Neuron (in vitro differentiated cells): ENCODE data around the gene CYTH1.
"Not testable (repeated sequence)": the region's sequence is repeated elsewhere in the genome, so short reads cannot be mapped to it uniquely, and the experiment has no call there.

Source experiments
- H2AFZ ChIP-seq: one replicate; pipeline ENCODE4 v1.6.1; 2013; ENCODE audit warnings: low read depth, mild to moderate bottlenecking, inconsistent platforms, low read length, moderate library complexity
- H3K27me3 ChIP-seq: one replicate; pipeline ENCODE4 v1.6.1; 2013; ENCODE audit warnings: low read length; ENCODE audit not compliant: insufficient read depth
- H3K36me3 ChIP-seq: one replicate; pipeline ENCODE4 v1.6.1; 2013; ENCODE audit warnings: low read length; ENCODE audit not compliant: insufficient read depth
- H3K4me1 ChIP-seq: one replicate; pipeline ENCODE4 v1.6.1; 2013; ENCODE audit warnings: low read length; ENCODE audit not compliant: insufficient read depth
- H3K4me3 ChIP-seq: 2 replicates; pipeline ENCODE4 v1.5.1; 2013; ENCODE audit warnings: mild to moderate bottlenecking, low read length, moderate library complexity
- H3K9me3 ChIP-seq: one replicate; pipeline ENCODE4 v1.6.1; 2013; ENCODE audit warnings: low read length

CYTH1 gene

DNA sequence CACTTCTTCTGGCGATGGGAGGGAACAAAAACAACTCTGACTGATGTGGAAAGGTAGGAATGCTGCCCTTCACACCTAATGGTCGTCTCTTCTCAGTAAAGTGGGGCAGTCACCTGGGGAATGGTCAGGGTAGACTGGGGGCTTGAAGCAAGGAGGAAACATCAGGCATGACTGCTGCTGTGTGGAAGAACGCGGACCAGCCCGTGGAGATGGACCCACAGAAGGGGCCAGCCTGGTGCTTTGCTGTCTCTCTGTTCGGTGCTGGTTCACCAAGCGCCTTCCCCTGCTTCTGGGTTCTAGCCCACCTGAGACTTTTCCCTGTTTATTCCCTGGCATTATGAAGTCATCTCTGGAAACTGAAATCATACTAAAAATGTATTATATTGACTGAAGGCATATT lies 108.7 kb downstream of the CYTH1 start:
- Histone ChIP-seq H3K4me1 (peaks cover 8% of the 10 kb centered on the region), H3K9me3 (peaks cover 7% of the 10 kb centered on the region), H2AFZ (no peak overlapping the region), H3K36me3 (peaks cover 34% of the 10 kb centered on the region), H3K27me3 (no peaks in the 10 kb centered on the region), H3K4me3 (no peak overlapping the region)

DNA sequence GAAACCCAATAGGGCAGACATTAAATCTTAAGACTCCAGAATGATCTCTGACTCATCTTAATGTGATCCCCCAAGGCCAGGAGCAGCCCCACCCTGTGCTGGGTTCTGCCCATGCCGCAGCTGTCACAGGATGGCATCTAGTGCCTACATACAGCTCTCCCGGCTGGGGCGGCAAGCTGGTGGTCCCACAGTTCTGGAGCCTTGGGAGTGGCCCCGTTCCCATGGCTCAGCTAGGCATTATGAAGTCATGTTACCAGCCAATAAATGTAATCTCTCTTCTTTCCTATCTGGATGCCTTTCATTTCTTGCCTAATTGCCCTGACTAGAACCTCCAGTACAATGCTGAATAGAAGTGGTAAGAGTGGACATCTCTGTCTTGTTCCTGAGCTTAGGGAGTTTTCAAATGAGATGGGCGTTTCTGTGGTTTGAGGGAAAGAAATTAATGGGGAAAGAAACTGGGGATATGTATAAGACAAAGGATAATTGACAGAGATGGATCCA lies 109.2 kb downstream of the CYTH1 start:
- no peak overlapping the region for H2AFZ ChIP-seq
- H3K9me3 ChIP-seq: peaks cover 7% of the 10 kb centered on the region
- no peak overlapping the region for H3K4me3 ChIP-seq
- peaks cover 34% of the 10 kb centered on the region for H3K36me3 ChIP-seq
- peaks cover 8% of the 10 kb centered on the region for H3K4me1 ChIP-seq
- H3K27me3 ChIP-seq: no peaks in the 10 kb centered on the region

DNA sequence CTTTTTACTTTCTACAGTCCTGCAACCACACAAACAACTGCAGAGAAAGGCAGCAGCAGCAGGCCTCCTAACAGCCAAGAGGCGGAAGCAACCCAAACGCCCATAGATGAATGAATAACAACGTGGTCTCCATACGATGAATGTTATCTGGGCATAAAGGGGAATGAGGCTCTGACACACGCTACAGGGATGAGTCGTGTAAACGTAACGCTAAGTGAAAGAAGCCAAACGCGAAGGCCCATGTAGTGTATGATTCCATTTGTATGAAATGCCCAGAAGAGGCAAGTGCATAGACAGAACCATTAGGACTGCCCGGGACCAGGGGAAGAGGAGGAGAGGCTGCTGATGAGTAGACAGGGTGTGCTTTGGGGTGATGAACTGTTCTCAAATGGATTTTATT lies 110.1 kb downstream of the CYTH1 start:
- Histone ChIP-seq H3K27me3 (no peaks in the 10 kb centered on the region), H2AFZ (no peak overlapping the region), H3K4me1 (peaks cover 8% of the 10 kb centered on the region), H3K4me3 (no peak overlapping the region), H3K36me3 (peaks cover 26% of the 10 kb centered on the region), H3K9me3 (peaks cover 7% of the 10 kb centered on the region)

DNA sequence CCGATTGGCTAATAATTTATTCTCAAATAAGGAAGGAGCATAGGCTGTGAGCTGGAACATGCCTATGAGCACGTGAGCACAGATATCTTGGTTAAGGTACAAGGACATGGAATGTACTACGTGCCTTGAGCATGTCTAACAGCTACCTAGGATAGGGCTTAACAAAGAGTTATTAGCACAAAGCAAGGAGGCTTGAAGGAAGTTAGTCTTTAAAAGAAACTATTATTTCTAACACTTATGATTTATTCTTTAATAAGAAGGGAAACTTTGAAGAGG lies 110.4 kb downstream of the CYTH1 start:
- H3K4me1 ChIP-seq, H3K9me3 ChIP-seq: not testable (repeated sequence)

DNA sequence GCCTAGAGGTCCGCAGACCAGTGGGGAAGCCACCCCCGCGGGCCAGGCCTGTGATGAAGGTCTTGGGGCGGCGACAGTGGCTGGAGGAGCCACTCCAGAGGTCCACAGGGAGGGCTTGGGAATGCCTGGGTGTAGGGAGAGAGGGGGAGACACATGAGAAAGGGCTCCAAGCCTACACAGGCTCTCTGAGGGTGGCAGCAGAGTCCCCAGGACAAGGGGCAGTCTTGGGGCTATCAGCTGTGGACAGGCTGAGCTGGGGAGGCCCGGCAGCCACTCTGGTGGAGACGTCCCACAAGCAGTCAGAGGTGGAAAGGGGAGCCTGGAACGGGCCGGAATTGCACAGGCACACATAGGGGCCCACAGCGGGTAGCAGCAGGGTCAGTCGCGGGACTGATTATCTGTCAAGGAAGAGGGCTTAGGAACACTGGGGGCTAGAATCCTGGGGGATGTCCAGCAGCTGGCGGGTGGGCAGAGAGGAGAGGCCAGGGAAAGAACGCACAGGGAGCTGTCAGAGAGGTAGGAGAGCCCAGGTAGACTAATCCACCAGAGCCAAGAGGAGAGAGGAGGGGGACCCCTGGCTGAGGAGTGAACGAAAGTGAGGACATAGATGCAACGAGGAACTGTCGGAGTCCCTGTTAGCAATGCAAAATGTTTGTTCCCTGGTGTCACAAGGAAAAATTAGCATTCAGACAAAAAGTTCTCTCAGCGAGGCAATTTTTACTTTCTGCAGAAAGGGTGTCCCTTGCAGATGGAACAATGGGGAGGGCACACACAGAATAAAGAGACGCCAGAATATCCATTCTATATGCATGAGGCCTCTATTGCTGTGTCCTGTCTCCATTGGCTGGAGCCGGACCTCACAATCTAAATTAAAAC lies 111.0 kb downstream of the CYTH1 start:
- Histone ChIP-seq H3K36me3 (peaks cover 19% of the 10 kb centered on the region), H2AFZ (no peak overlapping the region), H3K4me1 (peaks cover 11% of the 10 kb centered on the region), H3K27me3 (no peaks in the 10 kb centered on the region), H3K4me3 (no peak overlapping the region), H3K9me3 (peaks cover 7% of the 10 kb centered on the region)

More for the DNA sequence above, 110.4 kb downstream of the CYTH1 start:
- peaks cover 23% of the 10 kb centered on the region for H3K36me3 ChIP-seq
- not testable (repeated sequence) for H3K4me3 ChIP-seq, H2AFZ ChIP-seq, H3K27me3 ChIP-seq

DNA sequence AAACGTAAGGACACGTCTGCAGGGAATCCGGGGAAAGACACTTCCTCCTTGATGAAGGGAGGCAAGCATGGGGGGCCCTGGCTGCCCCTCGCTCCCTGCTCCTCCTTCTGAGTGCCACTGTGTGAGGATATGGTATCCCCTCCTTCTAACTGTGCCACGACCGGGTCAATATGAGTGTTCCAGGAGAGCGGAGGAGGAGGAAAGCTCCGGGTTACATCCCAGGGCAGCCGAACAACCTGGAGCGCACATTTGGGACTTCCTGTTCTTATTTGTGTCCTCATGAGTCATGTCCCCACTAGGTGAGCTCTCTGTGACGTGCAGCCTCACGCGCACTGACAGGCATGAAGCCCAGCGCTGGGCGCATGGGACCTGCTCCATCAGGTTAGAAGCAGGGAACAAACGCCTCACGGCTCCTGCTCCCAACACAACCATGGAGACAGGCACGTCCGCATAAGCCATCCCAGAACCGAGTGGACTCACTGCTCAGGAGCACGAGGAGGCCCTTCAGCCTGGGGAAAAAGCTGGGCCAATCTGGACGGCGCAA lies 112.0 kb downstream of the CYTH1 start:
- H3K27me3 ChIP-seq: no peaks in the 10 kb centered on the region
- H3K36me3 ChIP-seq: peaks cover 9% of the 10 kb centered on the region
- peaks cover 11% of the 10 kb centered on the region for H3K4me1 ChIP-seq
- H3K9me3 ChIP-seq: peaks cover 7% of the 10 kb centered on the region
- H2AFZ ChIP-seq: no peak overlapping the region
- H3K4me3 ChIP-seq: no peak overlapping the region

DNA sequence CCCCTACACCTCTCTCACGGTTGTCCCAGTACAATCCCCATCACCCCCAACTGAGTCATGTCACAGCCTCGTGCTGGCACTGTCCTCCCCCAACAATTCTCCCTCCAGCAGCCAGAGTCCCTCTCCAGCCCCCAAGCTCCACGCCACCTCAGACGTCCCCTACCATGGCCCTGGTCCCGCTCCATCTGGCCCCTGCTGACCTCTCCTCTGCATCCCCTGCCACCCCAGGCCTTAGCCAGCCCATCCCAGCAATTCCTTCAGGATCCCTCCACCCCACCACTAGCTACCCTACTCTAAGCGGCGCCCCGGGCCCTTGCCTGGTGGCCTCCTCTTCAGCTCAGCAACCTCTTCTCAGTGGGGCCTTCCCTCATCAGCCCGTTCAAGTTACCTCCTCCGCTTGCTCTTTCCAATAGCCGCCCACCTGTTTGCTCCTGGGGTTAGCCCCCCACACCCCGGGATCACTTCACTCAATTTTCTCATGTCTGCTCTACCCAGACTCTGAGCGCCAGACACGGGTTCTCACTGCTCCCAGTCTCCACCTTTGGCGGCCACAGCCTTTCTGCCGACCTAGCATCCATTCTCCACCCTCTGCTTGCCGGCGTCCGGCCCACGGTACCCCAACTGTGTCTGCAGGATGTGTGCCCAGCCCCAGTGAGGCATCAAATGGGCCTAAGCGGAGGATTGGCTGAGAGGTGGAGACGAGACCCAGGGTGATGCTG lies 112.7 kb downstream of the CYTH1 start:
- no peak overlapping the region for H3K4me3 ChIP-seq
- no peaks in the 10 kb centered on the region for H3K27me3 ChIP-seq
- H3K36me3 ChIP-seq: peaks cover 6% of the 10 kb centered on the region
- H3K9me3 ChIP-seq: peaks cover 7% of the 10 kb centered on the region
- H3K4me1 ChIP-seq: peaks cover 11% of the 10 kb centered on the region
- no peak overlapping the region for H2AFZ ChIP-seq

DNA sequence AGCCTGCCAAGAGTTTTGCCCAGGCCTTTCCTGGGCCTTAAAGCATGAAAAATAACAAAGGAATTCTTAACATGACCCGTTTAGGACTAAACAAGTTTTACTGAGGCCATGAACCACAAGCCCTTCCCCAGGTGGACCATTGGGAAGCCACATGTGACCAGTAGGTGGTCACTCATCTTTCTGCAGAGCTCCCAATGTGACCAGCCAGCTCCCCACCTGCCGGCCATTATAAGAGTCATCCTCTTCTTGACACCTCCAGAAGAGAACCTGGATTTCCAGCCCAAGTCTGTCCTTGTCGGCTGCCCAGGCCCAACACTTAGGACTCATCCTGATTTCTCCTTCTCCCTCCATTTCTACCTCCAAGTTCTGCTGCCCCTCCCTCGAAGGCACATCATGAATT lies 113.2 kb downstream of the CYTH1 start:
- no peaks in the 10 kb centered on the region for H3K27me3 ChIP-seq
- H2AFZ ChIP-seq: no peak overlapping the region
- H3K36me3 ChIP-seq: peaks cover 3% of the 10 kb centered on the region
- peaks cover 11% of the 10 kb centered on the region for H3K4me1 ChIP-seq
- H3K9me3 ChIP-seq: peaks cover 7% of the 10 kb centered on the region
- H3K4me3 ChIP-seq: no peak overlapping the region

DNA sequence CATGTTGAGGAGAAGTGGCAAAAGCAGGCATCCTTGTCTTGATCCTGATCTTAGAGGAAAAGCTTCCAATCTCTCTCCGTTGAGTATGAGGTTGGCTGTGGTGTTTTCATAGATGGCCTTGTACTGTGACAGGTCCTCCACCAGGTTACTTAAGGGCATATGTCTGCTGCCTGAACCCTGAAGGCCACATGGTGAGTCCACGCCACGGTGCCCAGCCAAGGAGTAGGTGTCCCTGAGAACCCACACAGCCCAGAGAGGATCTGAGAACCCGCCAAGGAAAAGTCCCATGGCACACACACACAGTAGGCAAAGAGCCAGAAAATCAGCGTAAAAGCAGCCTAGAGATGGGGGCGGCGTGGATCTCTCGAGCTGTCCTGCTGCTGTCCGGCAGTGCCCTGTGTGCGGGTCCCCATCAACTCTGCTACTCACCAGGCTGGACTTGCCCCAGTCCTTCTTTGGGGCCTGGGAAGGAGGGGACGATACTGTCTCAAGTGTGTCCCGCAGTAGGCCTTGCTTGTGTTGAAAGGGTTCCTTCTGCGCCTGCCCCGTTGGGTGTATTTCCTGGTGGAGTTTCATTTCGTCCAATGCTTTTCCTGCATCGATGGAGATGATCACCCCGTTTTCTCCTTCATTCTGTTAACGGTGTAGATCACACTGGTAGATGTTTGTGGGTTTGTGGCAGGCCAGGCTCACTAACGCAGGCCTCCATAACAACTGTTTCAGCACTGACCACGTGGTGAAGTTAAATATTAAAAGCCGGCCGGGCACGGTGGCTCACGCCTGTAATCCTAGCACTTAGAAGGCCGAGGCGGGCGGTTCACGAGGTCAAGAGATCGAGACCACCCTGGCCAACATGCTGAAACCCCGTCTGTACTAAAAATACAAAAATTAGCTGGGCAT lies 114.1 kb downstream of the CYTH1 start:
- no peaks in the 10 kb centered on the region for H3K27me3 ChIP-seq
- H2AFZ ChIP-seq: no peak overlapping the region
- peaks cover 7% of the 10 kb centered on the region for H3K9me3 ChIP-seq
- no peaks in the 10 kb centered on the region for H3K36me3 ChIP-seq
- peaks cover 11% of the 10 kb centered on the region for H3K4me1 ChIP-seq
- H3K4me3 ChIP-seq: no peak overlapping the region

DNA sequence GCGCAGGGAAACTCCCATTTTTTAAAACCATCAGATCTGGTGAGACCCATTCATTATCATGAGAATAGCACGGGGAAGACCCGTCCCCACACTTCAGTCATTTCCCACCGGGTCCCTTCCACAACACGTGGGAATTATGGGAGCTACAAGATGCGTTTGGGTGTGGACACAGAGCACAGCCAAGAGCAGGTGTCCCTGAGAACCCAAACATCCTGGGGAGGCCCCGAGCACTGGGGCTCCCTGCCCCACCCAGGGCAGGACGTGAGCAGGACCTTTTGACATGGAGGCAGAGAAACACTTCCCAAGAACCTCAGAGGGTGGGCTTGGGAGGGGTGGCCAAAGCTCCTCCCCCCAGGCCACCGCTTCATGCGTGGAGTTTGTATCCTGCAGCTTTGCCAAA lies 115.0 kb downstream of the CYTH1 start:
- no peak overlapping the region for H3K4me3 ChIP-seq
- no peaks in the 10 kb centered on the region for H3K27me3 ChIP-seq
- H2AFZ ChIP-seq: no peak overlapping the region
- H3K4me1 ChIP-seq: peaks cover 9% of the 10 kb centered on the region
- H3K9me3 ChIP-seq: peaks cover 6% of the 10 kb centered on the region
- no peaks in the 10 kb centered on the region for H3K36me3 ChIP-seq

DNA sequence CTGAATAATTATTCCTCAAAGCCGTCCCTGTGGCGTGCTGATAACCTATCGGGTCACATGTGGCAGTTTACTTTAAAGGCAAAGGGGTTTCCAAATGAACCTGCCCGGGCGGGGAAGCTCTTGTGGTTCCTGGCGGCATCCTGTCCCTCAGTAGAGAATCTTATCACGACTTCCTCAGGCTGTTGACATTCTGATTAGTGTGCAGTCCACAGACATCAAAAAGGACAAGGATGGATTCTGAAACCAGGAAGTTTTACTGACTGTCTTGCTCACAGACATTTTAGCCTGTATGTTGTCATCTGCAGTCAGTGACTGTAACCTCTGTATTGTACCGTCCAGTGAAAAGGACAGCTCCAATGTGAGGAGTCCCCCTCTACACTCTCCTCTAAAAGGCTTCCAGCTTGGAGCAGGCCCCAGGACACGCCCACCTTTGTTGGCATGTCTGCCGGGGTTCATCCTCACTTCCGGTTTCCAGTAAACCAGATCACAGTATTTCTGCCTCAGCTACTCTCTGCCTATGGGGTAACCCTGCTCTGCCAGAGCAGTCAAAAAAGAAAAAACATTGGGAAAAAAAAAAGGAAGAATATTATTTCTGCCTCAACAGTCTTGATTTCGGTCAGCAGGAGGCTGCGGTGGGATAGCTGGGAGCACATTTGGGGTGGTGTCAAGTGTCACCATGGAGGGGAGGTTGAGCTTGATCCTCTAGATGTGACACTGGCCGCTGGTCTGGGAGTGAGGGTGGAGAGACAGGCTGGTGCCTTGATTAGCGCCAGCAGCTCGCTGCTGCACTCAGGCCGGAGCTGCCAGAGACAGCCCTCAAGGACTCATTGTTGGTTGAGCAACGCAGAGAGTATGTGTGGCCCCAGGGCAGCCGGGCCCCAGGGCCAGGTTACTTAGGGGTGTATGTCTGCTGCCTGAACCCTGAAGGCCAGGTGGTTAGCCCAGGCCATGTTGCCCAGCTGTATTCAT lies 115.8 kb downstream of the CYTH1 start:
- Histone ChIP-seq H3K4me3 (no peak overlapping the region), H3K27me3 (no peaks in the 10 kb centered on the region), H3K4me1 (peaks cover 3% of the 10 kb centered on the region), H3K9me3 (peaks cover 4% of the 10 kb centered on the region), H2AFZ (no peak overlapping the region), H3K36me3 (no peaks in the 10 kb centered on the region)
